Endothelial cell of umbilical vein (primary cell): ENCODE data around the gene FAM83F. TPM values are rescaled to one million over a fixed set of nuclear protein-coding genes. Genes with fewer than 3 reads are reported as not detected.

ENCODE experiments used
- BruUV-seq: library from RNA; stranded (reverse); fragments of 400-500 nt; replicated peaks from 2 replicates; lab custom pipeline; 2021; lab: Mats Ljungman, UMichigan
- CTCF ChIA-PET: fragments of 300-600, 350-600 bp; sonication (Branson Sonifier 250); formaldehyde crosslinking; loops from one replicate; lab custom pipeline; 2021; ENCODE audit warnings: antibody characterized with exemption, inconsistent platforms; lab: Charles Lee
- POLR2A ChIA-PET: fragments of 300-600, 350-600 bp; sonication (Branson Sonifier 250); formaldehyde crosslinking; loops from one replicate; lab custom pipeline; 2021; ENCODE audit warnings: antibody characterized with exemption, inconsistent platforms; lab: Charles Lee
- DNase-seq: peaks from one replicate; pipeline ENCODE4 v3.0.0-alpha.2; 2011; ENCODE audit warnings: low read depth, low spot score
- FAIRE-seq: peaks from 2 replicates; lab custom pipeline; 2011; peaks lifted over from hg19 to GRCh38; lab: Jason Lieb, UNC
- H2AFZ ChIP-seq: 2 replicates; pipeline ENCODE4 v1.6.0; 2012; ENCODE audit warnings: low read depth, low read length, control low read depth, inconsistent platforms
- H3K27ac ChIP-seq: 2 replicates; pipeline ENCODE4 v1.5.1; 2011; ENCODE audit warnings: low read depth, mild to moderate bottlenecking, control low read depth, low read length, moderate library complexity; ENCODE audit not compliant: insufficient read depth
- H3K27me3 ChIP-seq, 2 experiments: 2 replicates each; pipeline versions ENCODE4 v1.6.0 to v1.6.1; 2011; ENCODE audit warnings: low read length in 2 of 2, mixed read lengths in 1 of 2; ENCODE audit not compliant: control insufficient read depth in 2 of 2, insufficient read depth in 2 of 2
- H3K36me3 ChIP-seq, 2 experiments: 2 replicates in 1 of 2; 3 replicates in 1 of 2; pipeline ENCODE4 v1.5.1; 2011; ENCODE audit warnings: low read length in 2 of 2, mild to moderate bottlenecking in 1 of 2, moderate library complexity in 1 of 2; ENCODE audit not compliant: control insufficient read depth in 2 of 2, insufficient read depth in 2 of 2; ENCODE audit errors: extremely low read depth in 1 of 2
- H3K4me1 ChIP-seq: 3 replicates; pipeline ENCODE4 v1.5.1; 2011; ENCODE audit warnings: mild to moderate bottlenecking, low read length; ENCODE audit not compliant: control insufficient read depth, insufficient read depth; ENCODE audit errors: extremely low read depth
- H3K4me2 ChIP-seq: 2 replicates; pipeline ENCODE4 v1.6.1; 2011; ENCODE audit warnings: low read length, control low read depth, mixed read lengths; ENCODE audit not compliant: insufficient read depth
- H3K4me3 ChIP-seq, 3 experiments: fragments of 200-600 bp in 1 of 3; sonication (generic), shearing (Covaris generic) in 1 of 3; replicated peaks in 1 of 3; 2 replicates each; pipeline ENCODE4 v1.5.1; 2011 to 2016; ENCODE audit warnings: control low read depth in 3 of 3, low read length in 3 of 3, mild to moderate bottlenecking in 2 of 3, inconsistent platforms in 1 of 3, low read depth in 1 of 3, moderate library complexity in 1 of 3; ENCODE audit not compliant: insufficient read depth in 1 of 3
- H3K79me2 ChIP-seq: 2 replicates; pipeline ENCODE4 v1.6.0; 2012; ENCODE audit warnings: low read length, inconsistent platforms; ENCODE audit not compliant: control insufficient read depth, insufficient read depth
- H3K9ac ChIP-seq: replicated peaks from 2 replicates; pipeline ENCODE3; 2011; ENCODE audit warnings: low read length, control low read depth; ENCODE audit not compliant: insufficient read depth; ENCODE audit errors: extremely low read depth
- H3K9me1 ChIP-seq: replicated peaks from 3 replicates; pipeline ENCODE4 v1.6.0; 2011; ENCODE audit warnings: mild to moderate bottlenecking, low read length; ENCODE audit not compliant: control insufficient read depth, insufficient read depth; ENCODE audit errors: extremely low read depth
- H3K9me3 ChIP-seq: replicated peaks from 2 replicates; pipeline ENCODE4 v1.5.1; 2012; ENCODE audit warnings: low read length, inconsistent platforms; ENCODE audit not compliant: control insufficient read depth, insufficient read depth
- H4K20me1 ChIP-seq: replicated peaks from 2 replicates; pipeline ENCODE3; 2011; ENCODE audit warnings: mild to moderate bottlenecking, low read length; ENCODE audit not compliant: control insufficient read depth, insufficient read depth; ENCODE audit errors: extremely low read depth
- CTCF ChIP-seq, 2 donors: IDR thresholded peaks; 1 replicate in 1 of 2; 2 replicates in 1 of 2; pipeline ENCODE4 v1.5.1; 2011; ENCODE audit warnings: low read length in 2 of 2, mild to moderate bottlenecking in 2 of 2, moderate library complexity in 2 of 2, control low read depth in 1 of 2, inconsistent platforms in 1 of 2, low read depth in 1 of 2; ENCODE audit not compliant: insufficient read depth in 1 of 2; ENCODE audit errors: extremely low read depth in 1 of 2
- EZH2 ChIP-seq: IDR thresholded peaks from 2 replicates; pipeline ENCODE4 v1.6.1; 2012; ENCODE audit warnings: borderline replicate concordance, low read depth, mild to moderate bottlenecking, moderate library complexity, low read length, inconsistent platforms; ENCODE audit not compliant: severe bottlenecking
- FOS ChIP-seq: IDR thresholded peaks from 2 replicates; pipeline ENCODE4 v1.6.1; 2011; ENCODE audit warnings: mild to moderate bottlenecking, low read length, moderate library complexity, borderline replicate concordance; ENCODE audit not compliant: insufficient read depth
- GATA2 ChIP-seq: IDR thresholded peaks from 2 replicates; pipeline ENCODE4 v1.7.0; 2011; ENCODE audit warnings: low read depth, mild to moderate bottlenecking, moderate library complexity, mixed read lengths, low read length; ENCODE audit not compliant: insufficient read length, insufficient read depth
- JUN ChIP-seq: IDR thresholded peaks from 2 replicates; pipeline ENCODE4 v1.6.1; 2011; ENCODE audit warnings: borderline replicate concordance, low read depth; ENCODE audit not compliant: insufficient read length, insufficient read depth
- MYC ChIP-seq: IDR thresholded peaks from one replicate; pipeline ENCODE4 v1.6.1; 2011; ENCODE audit warnings: mild to moderate bottlenecking, low read depth, low read length
- POLR2A ChIP-seq: IDR thresholded peaks from 2 replicates; pipeline ENCODE4 v1.6.1; 2012; ENCODE audit warnings: low read depth, mild to moderate bottlenecking, control low read depth, low read length
- POLR2AphosphoS5 ChIP-seq: IDR thresholded peaks from 2 replicates; pipeline ENCODE4 v1.6.1; 2012; ENCODE audit warnings: low read depth, mild to moderate bottlenecking, control low read depth, low read length, moderate library complexity; ENCODE audit not compliant: insufficient read depth
- dilution Hi-C: fragments of 300-500 bp; cut with MboI; formaldehyde crosslinking; loops from one replicate; pipeline ENCODE4 v1.15.0; 2019; ENCODE audit warnings: low sequenced_read_pairs; ENCODE audit not compliant: extremely low pct_ligation_motif_present
- intact Hi-C: fragments of 100-400 bp; cut with micrococcal nuclease; formaldehyde crosslinking; loops from one replicate; pipeline ENCODE4 v1.10.0; 2022
- polyA plus RNA-seq, 4 experiments: library from polyadenylated mRNA; depleted of rRNA in 3 of 4; stranded (reverse) in 3 of 4; unstranded in 1 of 4; fragments of >200 nt; gene quantifications; 2 replicates each; pipeline versions ENCODE4 v1.2.1 to v1.2.3, GENCODE V29; 2011 to 2012; ENCODE audit warnings: missing spikeins in 1 of 4
- total RNA-seq: library from RNA; stranded (reverse); gene quantifications from 2 replicates; pipeline ENCODE4 v1.2.3, GENCODE V29; 2021
- TF ChIP-seq, protein P1 (sequence below): IDR thresholded peaks from 2 replicates; pipeline ENCODE4 v1.6.1; 2011; ENCODE audit not compliant: insufficient read depth, insufficient read length

FAM83F gene
- total and polyA plus RNA-seq, 2 donors (not counting 3 experiments of a cell fraction or from before 2014, with no cell fraction given): not detected

GRCh38 chr22:40010746-40011145 lies 16.0 kb downstream of the FAM83F start:
- no peak for FAIRE-seq
- intact Hi-C loops (no loop called here), dilution Hi-C loops (loop anchor here (25.0 kb wide), 1 partner anchor 448 kb away; the partner anchor contains the start of gene CACNA1I)
- DNase-seq: no peak
- no TSS peak for BruUV-seq
- H3K79me2 ChIP-seq: no peaks in the 10 kb centered on the region
- TF ChIP-seq JUN: no peak
- no peak for TF ChIP-seq EZH2
- no peaks in the 10 kb centered on the region for H4K20me1 ChIP-seq
- peaks cover 14 to 18% of the 10 kb centered on the region in 2 experiments for H3K27me3 ChIP-seq
- no peak overlapping the region for H3K4me2 ChIP-seq
- H2AFZ ChIP-seq: no peak overlapping the region
- H3K4me3 ChIP-seq: no peak overlapping the region
- no peaks in the 10 kb centered on the region for H3K4me1 ChIP-seq
- CTCF ChIA-PET: interaction anchor here (1.6 to 2.5 kb wide), 2 partner anchors 10 to 14 kb away, joined by 7 to 16 read pairs; no protein-coding TSS in a partner anchor
- no peaks in the 10 kb centered on the region for H3K36me3 ChIP-seq
- POLR2A ChIA-PET: no interaction called here
- H3K27ac ChIP-seq: no peak overlapping the region
- no peaks in the 10 kb centered on the region for H3K9me1 ChIP-seq
- no peak overlapping the region for H3K9ac ChIP-seq
- H3K9me3 ChIP-seq: no peaks in the 10 kb centered on the region

DNA sequence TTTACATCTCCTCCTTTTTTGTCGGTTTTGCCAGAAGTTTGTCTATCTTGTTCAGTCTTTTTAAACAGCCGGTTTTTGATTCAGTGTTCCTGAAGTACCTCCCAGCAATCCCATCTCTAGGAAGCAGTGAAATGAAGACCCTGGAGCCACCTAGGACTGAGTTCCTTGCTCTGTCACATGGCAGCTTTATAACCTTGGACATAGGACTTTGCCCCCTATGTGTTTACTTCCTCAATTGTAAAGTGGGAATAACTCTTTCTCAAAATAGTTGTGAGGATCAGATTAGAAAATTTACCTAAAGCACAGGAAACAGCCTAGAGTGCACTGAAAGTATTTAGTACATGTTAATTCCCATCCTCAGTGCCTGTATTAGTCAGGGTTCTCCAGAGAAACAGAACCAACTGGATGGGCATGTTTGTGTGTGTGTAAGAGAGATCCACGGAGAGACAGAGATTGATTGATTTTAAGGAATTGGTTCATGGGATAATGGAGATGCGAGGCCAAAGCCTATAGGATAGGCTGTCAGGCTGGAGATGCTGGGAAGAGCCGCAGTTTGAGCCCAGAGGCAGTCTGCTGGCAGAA lies 20.0 kb downstream of the FAM83F start:
- H3K4me3 ChIP-seq: no peak overlapping the region
- H3K9me1 ChIP-seq: no peaks in the 10 kb centered on the region
- dilution Hi-C loops (loop anchor here (25.0 kb wide), 1 partner anchor 452 kb away; the partner anchor contains the start of gene CACNA1I), intact Hi-C loops (no loop called here)
- no peaks in the 10 kb centered on the region for H4K20me1 ChIP-seq
- CTCF ChIA-PET: no interaction called here
- no peaks in the 10 kb centered on the region for H3K9me3 ChIP-seq
- no peak overlapping the region for H3K27ac ChIP-seq
- DNase-seq: no peak
- no peaks in the 10 kb centered on the region for H3K4me1 ChIP-seq
- POLR2A ChIA-PET: no interaction called here
- no peaks in the 10 kb centered on the region for H3K79me2 ChIP-seq
- no peak overlapping the region for H2AFZ ChIP-seq
- BruUV-seq: no TSS peak
- FAIRE-seq: no peak
- no peak for TF ChIP-seq MYC
- no peak for TF ChIP-seq POLR2AphosphoS5
- TF ChIP-seq FOS: no peak
- no peak for TF ChIP-seq JUN
- no peak for TF ChIP-seq EZH2
- TF ChIP-seq CTCF (IDR thresholded peaks at IDR 0.05; ENCODE audit: extremely low read depth in 1 of 2, insufficient read depth in 1 of 2, low read depth in 1 of 2, low read length in 2 of 2): no peak
- no peak for TF ChIP-seq GATA2
- TF ChIP-seq POLR2A: no peak
- TF ChIP-seq, protein P1, sequence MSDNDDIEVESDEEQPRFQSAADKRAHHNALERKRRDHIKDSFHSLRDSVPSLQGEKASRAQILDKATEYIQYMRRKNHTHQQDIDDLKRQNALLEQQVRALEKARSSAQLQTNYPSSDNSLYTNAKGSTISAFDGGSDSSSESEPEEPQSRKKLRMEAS: no peak
- no peak overlapping the region for H3K9ac ChIP-seq
- no peaks in the 10 kb centered on the region for H3K36me3 ChIP-seq
- no peak overlapping the region for H3K4me2 ChIP-seq
- peaks cover 10 to 16% of the 10 kb centered on the region in 2 experiments for H3K27me3 ChIP-seq
